H9 (cell line): ENCODE results near the gene DCC. TPM values are rescaled to one million over a fixed set of nuclear protein-coding genes. Genes with fewer than 3 reads are reported as not detected.

Experiments used
- DNase-seq: peaks from one replicate; pipeline ENCODE4 v3.0.0-alpha.2; 2017
- H2AFZ ChIP-seq: one replicate; pipeline ENCODE4 v1.6.1; 2013; ENCODE audit warnings: mild to moderate bottlenecking, low read length, control low read depth, moderate library complexity
- H2AK5ac ChIP-seq: 2 replicates; pipeline ENCODE4 v1.6.1; 2013; ENCODE audit warnings: low read length, control low read depth, mixed read lengths; ENCODE audit not compliant: insufficient read length
- H2BK120ac ChIP-seq: one replicate; pipeline ENCODE4 v1.6.1; 2013; ENCODE audit warnings: low read depth, mild to moderate bottlenecking, low read length, control low read depth, inconsistent platforms; ENCODE audit not compliant: poor library complexity, severe bottlenecking
- H2BK12ac ChIP-seq: 2 replicates; pipeline ENCODE4 v1.6.1; 2013; ENCODE audit warnings: low read length, control low read depth, mixed read lengths, low read depth; ENCODE audit not compliant: insufficient read length
- H2BK15ac ChIP-seq: 2 replicates; pipeline ENCODE4 v1.6.1; 2013; ENCODE audit warnings: low read depth, low read length, control low read depth
- H2BK20ac ChIP-seq: one replicate; pipeline ENCODE4 v1.6.1; 2013; ENCODE audit warnings: low read depth, mild to moderate bottlenecking, low read length, control low read depth, inconsistent platforms; ENCODE audit not compliant: poor library complexity, severe bottlenecking
- H2BK5ac ChIP-seq: 2 replicates; pipeline ENCODE4 v1.6.1; 2013; ENCODE audit warnings: low read length, control low read depth, mixed read lengths; ENCODE audit not compliant: insufficient read length
- H3K14ac ChIP-seq: 2 replicates; pipeline ENCODE4 v1.6.1; 2013; ENCODE audit warnings: low read length, control low read depth; ENCODE audit not compliant: insufficient read depth
- H3K18ac ChIP-seq: 2 replicates; pipeline ENCODE4 v1.6.1; 2013; ENCODE audit warnings: low read depth, mild to moderate bottlenecking, mixed read lengths, low read length, control low read depth; ENCODE audit not compliant: insufficient read length
- H3K23ac ChIP-seq: 2 replicates; pipeline ENCODE4 v1.6.1; 2013; ENCODE audit warnings: low read length, control low read depth, mixed read lengths, low read depth; ENCODE audit not compliant: insufficient read length
- H3K23me2 ChIP-seq: 2 replicates; pipeline ENCODE4 v1.6.1; 2013; ENCODE audit warnings: low read depth, mild to moderate bottlenecking, mixed read lengths, low read length, control low read depth; ENCODE audit not compliant: insufficient read length, poor library complexity, severe bottlenecking
- H3K27ac ChIP-seq: 2 replicates; pipeline ENCODE4 v1.5.1; 2013; ENCODE audit warnings: low read length, control low read depth, mixed read lengths, low read depth; ENCODE audit not compliant: insufficient read length
- H3K27me3 ChIP-seq: 2 replicates; pipeline ENCODE4 v1.6.1; 2013; ENCODE audit warnings: low read length, control low read depth, inconsistent platforms; ENCODE audit not compliant: insufficient read depth
- H3K4ac ChIP-seq: 2 replicates; pipeline ENCODE4 v1.6.1; 2013; ENCODE audit warnings: low read depth, mild to moderate bottlenecking, control low read depth, inconsistent platforms, low read length, moderate library complexity
- H3K4me1 ChIP-seq: 2 replicates; pipeline ENCODE4 v1.6.1; 2013; ENCODE audit warnings: low read length, control low read depth, inconsistent platforms; ENCODE audit not compliant: insufficient read depth
- H3K4me2 ChIP-seq: 2 replicates; pipeline ENCODE4 v1.6.1; 2013; ENCODE audit warnings: low read length, control low read depth, mixed read lengths; ENCODE audit not compliant: insufficient read length, insufficient read depth
- H3K56ac ChIP-seq: 2 replicates; pipeline ENCODE4 v1.6.1; 2013; ENCODE audit warnings: low read depth, mild to moderate bottlenecking, mixed read lengths, low read length, control low read depth; ENCODE audit not compliant: insufficient read length
- H3K79me1 ChIP-seq: 2 replicates; pipeline ENCODE4 v1.6.1; 2013; ENCODE audit warnings: low read depth, mild to moderate bottlenecking, moderate library complexity, low read length, control low read depth, inconsistent platforms; ENCODE audit not compliant: insufficient read depth, poor library complexity, severe bottlenecking
- H3K79me2 ChIP-seq: 2 replicates; pipeline ENCODE4 v1.6.1; 2013; ENCODE audit warnings: low read length, control low read depth, inconsistent platforms; ENCODE audit not compliant: insufficient read depth
- H3K9ac ChIP-seq: 2 replicates; pipeline ENCODE4 v1.6.1; 2013; ENCODE audit warnings: low read length, control low read depth, mixed read lengths; ENCODE audit not compliant: insufficient read length; ENCODE audit errors: extremely low read depth
- H3K9me3 ChIP-seq: one replicate; pipeline ENCODE4 v1.6.1; 2013; ENCODE audit warnings: low read depth, low read length, inconsistent platforms; ENCODE audit not compliant: control insufficient read depth
- H3T11ph ChIP-seq: one replicate; pipeline ENCODE4 v1.6.1; 2013; ENCODE audit warnings: mild to moderate bottlenecking, low read length, control low read depth, inconsistent platforms
- H4K20me1 ChIP-seq: one replicate; pipeline ENCODE4 v1.6.1; 2013; ENCODE audit not compliant: control insufficient read depth, insufficient read length, insufficient read depth
- H4K5ac ChIP-seq: 2 replicates; pipeline ENCODE4 v1.6.1; 2013; ENCODE audit warnings: low read depth, mild to moderate bottlenecking, mixed read lengths, low read length, control low read depth; ENCODE audit not compliant: insufficient read length
- H4K8ac ChIP-seq: replicated peaks from 2 replicates; pipeline ENCODE4 v1.6.1; 2013; ENCODE audit warnings: low read length, control low read depth, mixed read lengths, low read depth; ENCODE audit not compliant: insufficient read length
- H4K91ac ChIP-seq: 2 replicates; pipeline ENCODE4 v1.6.1; 2013; ENCODE audit warnings: low read depth, mild to moderate bottlenecking, moderate library complexity, mixed read lengths, low read length, control low read depth; ENCODE audit not compliant: insufficient read length
- H3K27ac Mint-ChIP-seq, 3 experiments: 2 replicates in 2 of 3; 3 replicates in 1 of 3; pipeline ENCODE4 v1.8.0; 2020 to 2021; ENCODE audit warnings: mixed read lengths in 3 of 3, mild to moderate bottlenecking in 1 of 3, moderate library complexity in 1 of 3
- H3K27me3 Mint-ChIP-seq: 2 replicates; pipeline ENCODE4 v1.8.0; 2021; ENCODE audit warnings: low read depth, mild to moderate bottlenecking, moderate library complexity, mixed read lengths
- H3K36me3 Mint-ChIP-seq, 3 experiments: 2 replicates in 2 of 3; 3 replicates in 1 of 3; pipeline ENCODE4 v1.8.0; 2020 to 2021; ENCODE audit warnings: low read depth in 3 of 3, mixed read lengths in 3 of 3; ENCODE audit not compliant: insufficient read depth in 1 of 3
- H3K4me1 Mint-ChIP-seq, 2 experiments: 2 replicates each; pipeline ENCODE4 v1.8.0; 2020; ENCODE audit warnings: mixed read lengths in 2 of 2
- H3K4me3 Mint-ChIP-seq, 2 experiments: 2 replicates in 1 of 2; 3 replicates in 1 of 2; pipeline ENCODE4 v1.8.0; 2020 to 2021; ENCODE audit warnings: mild to moderate bottlenecking in 2 of 2, mixed read lengths in 2 of 2, moderate library complexity in 1 of 2
- H3K9me3 Mint-ChIP-seq, 2 experiments: 2 replicates in 1 of 2; 3 replicates in 1 of 2; pipeline ENCODE4 v1.8.0; 2020; ENCODE audit warnings: mild to moderate bottlenecking in 2 of 2, mixed read lengths in 2 of 2, moderate library complexity in 1 of 2
- CTCF ChIP-seq: fragments of 200-600 bp; sonication (generic); conservative IDR thresholded peaks from 3 replicates; pipeline ENCODE4 v1.8.0; 2021; ENCODE audit warnings: antibody characterized with exemption, mild to moderate bottlenecking
- WGBS: extraction: QIAGEN DNeasy Blood & Tissue Kit; methylation state at CpG from one replicate; pipeline ENCODE4 v1.1.7; 2013; ENCODE audit warnings: missing lambda C conversion rate, low lambda C conversion rate, mixed read lengths; ENCODE audit not compliant: insufficient read length; ENCODE audit errors: extremely low coverage; 5-methylcytosine and 5-hydroxymethylcytosine counted together
- long read RNA-seq: library from polyadenylated mRNA; unstranded; transcript quantifications from one replicate; pipeline ENCODE4 v2.0.0, GENCODE V29; 2020
- total RNA-seq: library from RNA; stranded (reverse); gene quantifications from 2 replicates; pipeline ENCODE4 v1.2.1, GENCODE V29; 2021

The DCC gene, protein sequence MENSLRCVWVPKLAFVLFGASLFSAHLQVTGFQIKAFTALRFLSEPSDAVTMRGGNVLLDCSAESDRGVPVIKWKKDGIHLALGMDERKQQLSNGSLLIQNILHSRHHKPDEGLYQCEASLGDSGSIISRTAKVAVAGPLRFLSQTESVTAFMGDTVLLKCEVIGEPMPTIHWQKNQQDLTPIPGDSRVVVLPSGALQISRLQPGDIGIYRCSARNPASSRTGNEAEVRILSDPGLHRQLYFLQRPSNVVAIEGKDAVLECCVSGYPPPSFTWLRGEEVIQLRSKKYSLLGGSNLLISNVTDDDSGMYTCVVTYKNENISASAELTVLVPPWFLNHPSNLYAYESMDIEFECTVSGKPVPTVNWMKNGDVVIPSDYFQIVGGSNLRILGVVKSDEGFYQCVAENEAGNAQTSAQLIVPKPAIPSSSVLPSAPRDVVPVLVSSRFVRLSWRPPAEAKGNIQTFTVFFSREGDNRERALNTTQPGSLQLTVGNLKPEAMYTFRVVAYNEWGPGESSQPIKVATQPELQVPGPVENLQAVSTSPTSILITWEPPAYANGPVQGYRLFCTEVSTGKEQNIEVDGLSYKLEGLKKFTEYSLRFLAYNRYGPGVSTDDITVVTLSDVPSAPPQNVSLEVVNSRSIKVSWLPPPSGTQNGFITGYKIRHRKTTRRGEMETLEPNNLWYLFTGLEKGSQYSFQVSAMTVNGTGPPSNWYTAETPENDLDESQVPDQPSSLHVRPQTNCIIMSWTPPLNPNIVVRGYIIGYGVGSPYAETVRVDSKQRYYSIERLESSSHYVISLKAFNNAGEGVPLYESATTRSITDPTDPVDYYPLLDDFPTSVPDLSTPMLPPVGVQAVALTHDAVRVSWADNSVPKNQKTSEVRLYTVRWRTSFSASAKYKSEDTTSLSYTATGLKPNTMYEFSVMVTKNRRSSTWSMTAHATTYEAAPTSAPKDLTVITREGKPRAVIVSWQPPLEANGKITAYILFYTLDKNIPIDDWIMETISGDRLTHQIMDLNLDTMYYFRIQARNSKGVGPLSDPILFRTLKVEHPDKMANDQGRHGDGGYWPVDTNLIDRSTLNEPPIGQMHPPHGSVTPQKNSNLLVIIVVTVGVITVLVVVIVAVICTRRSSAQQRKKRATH (N-terminal part only)
- total RNA-seq = 0.35 TPM in 2 replicates
- long read RNA-seq = 0 reads

DNA sequence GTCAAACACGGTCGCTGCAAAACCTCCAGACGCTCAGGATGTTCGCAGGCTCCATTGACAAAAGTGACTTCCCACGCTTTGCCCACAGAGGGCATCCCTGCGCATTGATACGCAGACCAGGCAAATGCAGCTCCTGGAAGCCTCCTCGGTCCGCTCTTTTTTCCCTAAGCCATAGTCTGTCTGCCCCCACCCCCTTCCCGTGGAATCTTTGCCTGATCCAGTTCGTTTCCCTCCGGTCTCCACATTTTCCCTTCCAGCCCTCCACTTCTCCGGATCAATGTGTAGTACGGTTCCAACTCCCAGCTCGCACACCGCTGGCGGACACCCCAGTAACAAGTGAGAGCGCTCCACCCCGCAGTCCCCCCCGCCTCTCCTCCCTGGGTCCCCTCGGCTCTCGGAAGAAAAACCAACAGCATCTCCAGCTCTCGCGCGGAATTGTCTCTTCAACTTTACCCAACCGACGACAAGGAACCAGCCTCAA, at the start of gene DCC:
DCC (plus strand) TSS at position 307 of the 481 bp plus-strand sequence. CDS start 591 bp downstream, outside the sequence.
- no peaks in the 10 kb centered on the region for H3K9me3 ChIP-seq
- TF ChIP-seq CTCF = peak; percentile 63
- no peak within 1 kb of the TSS for H3K27ac ChIP-seq

More for the DNA sequence above, at the start of gene DCC:
- no peak within 1 kb of the TSS for H2BK120ac ChIP-seq
- H3K4ac ChIP-seq = no peak within 1 kb of the TSS
- no peak within 1 kb of the TSS; a peak in 1 of 5 replicates for H3K4me3 Mint-ChIP-seq
- H3K4me1 ChIP-seq = no peaks in the 10 kb centered on the region
- no peak within 1 kb of the TSS for H3K18ac ChIP-seq
- peaks cover 2 to 5% of the 10 kb centered on the region in 2 experiments; a peak in 4 of 5 replicates for H3K9me3 Mint-ChIP-seq
- no peak within 1 kb of the TSS for H2BK20ac ChIP-seq
- no CpG with 5 or more reads among the region's 27 CpGs for WGBS
- no peak within 1 kb of the TSS for H3T11ph ChIP-seq
- peaks cover 25 to 27% of the 10 kb centered on the region in 2 experiments for H3K4me1 Mint-ChIP-seq
- no peak within 1 kb of the TSS for H2BK15ac ChIP-seq
- DNase-seq = peak; percentile 72
- no peaks in the 10 kb centered on the region for H4K20me1 ChIP-seq
- no peak within 1 kb of the TSS for H3K23ac ChIP-seq
- no peaks in the 10 kb centered on the region for H3K79me1 ChIP-seq
- no peak within 1 kb of the TSS for H2BK5ac ChIP-seq
- no peak within 1 kb of the TSS for H2BK12ac ChIP-seq
- H2AFZ ChIP-seq = no peak within 1 kb of the TSS
- H3K4me2 ChIP-seq = peak within 1 kb of the TSS; percentile 74
- H3K9ac ChIP-seq = no peak within 1 kb of the TSS
- no peak within 1 kb of the TSS for H4K8ac ChIP-seq
- H3K79me2 ChIP-seq = no peaks in the 10 kb centered on the region
- H3K23me2 ChIP-seq = peaks cover 24% of the 10 kb centered on the region
- H3K27ac Mint-ChIP-seq = no peak within 1 kb of the TSS; a peak in 1 of 7 replicates
- H3K27me3 Mint-ChIP-seq = no peaks in the 10 kb centered on the region
- no peak within 1 kb of the TSS for H3K14ac ChIP-seq
- H3K56ac ChIP-seq = no peak within 1 kb of the TSS
- H3K27me3 ChIP-seq = peaks cover 26% of the 10 kb centered on the region
- H3K36me3 Mint-ChIP-seq = peaks cover 0 to 5% (median 0%) of the 10 kb centered on the region in 3 experiments; a peak in 2 of 7 replicates
- H2AK5ac ChIP-seq = no peak within 1 kb of the TSS
- no peak within 1 kb of the TSS for H4K5ac ChIP-seq
- no peak within 1 kb of the TSS for H4K91ac ChIP-seq
